NCI-H146 treated with DMSO at 0.1 percent for 48 hours (cell line): ENCODE measurements around the gene ANO2.

ENCODE experiments used
- DNase-seq: peaks from one replicate; lab custom pipeline; 2025; ENCODE audit not compliant: unreplicated experiment; lab: John Stamatoyannopoulos, UW

The ANO2 gene

GRCh38 chr12:5921027-5921909 lies 23.8 kb downstream of the ANO2 start:
- no peak for DNase-seq

DNA sequence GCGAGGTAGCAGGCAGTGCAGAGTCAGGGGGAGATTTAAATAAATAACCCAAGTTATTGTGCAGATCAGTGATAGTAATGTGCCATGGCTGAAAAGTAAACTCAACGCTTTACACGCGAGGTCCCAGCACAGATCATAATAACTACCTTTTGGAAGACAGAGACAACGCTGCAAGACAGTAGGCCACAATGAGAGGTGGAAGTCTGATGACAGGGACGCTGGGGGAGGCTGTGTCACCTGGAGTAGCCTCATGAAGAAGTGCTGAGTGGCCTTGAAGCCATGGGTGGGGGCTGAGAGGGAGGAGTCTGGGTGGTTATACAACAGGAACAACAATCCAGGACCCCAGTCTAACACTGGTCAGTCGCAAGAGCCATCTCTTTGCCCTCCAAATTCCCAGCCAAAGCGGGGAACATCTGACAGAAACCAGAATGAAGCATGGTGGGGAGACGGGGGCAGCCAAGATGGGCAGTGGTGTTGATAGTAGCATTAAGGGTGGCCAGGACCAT lies 28.2 kb downstream of the ANO2 start:
- DNase-seq, result no peak

DNA sequence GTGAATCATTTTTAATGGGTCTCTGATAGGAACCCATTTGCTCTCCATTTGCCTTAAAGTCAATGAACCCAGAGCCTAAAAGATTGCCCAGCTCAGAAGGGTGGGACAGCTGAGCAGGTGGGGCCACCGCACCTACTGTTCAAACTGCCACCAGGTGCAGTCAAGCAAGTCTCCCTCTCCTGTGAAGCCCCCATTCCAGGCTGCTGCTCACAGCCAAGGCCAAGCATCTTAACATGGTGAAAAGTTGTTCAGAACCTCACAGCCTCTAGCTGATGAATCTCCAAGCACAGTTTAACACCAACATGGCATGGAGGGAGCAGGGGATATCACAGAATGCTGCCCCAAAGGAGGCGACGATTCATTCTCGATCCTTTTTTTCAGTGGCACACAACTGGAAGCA lies 29.5 kb downstream of the ANO2 start:
- DNase-seq, result no peak

- DNase-seq, result no peak
These were observed 30.5 kb downstream of the ANO2 start for GRCh38 chr12:5914387-5915149.

GRCh38 chr12:5913387-5913786 lies 31.7 kb downstream of the ANO2 start:
- DNase-seq, result no peak

DNA sequence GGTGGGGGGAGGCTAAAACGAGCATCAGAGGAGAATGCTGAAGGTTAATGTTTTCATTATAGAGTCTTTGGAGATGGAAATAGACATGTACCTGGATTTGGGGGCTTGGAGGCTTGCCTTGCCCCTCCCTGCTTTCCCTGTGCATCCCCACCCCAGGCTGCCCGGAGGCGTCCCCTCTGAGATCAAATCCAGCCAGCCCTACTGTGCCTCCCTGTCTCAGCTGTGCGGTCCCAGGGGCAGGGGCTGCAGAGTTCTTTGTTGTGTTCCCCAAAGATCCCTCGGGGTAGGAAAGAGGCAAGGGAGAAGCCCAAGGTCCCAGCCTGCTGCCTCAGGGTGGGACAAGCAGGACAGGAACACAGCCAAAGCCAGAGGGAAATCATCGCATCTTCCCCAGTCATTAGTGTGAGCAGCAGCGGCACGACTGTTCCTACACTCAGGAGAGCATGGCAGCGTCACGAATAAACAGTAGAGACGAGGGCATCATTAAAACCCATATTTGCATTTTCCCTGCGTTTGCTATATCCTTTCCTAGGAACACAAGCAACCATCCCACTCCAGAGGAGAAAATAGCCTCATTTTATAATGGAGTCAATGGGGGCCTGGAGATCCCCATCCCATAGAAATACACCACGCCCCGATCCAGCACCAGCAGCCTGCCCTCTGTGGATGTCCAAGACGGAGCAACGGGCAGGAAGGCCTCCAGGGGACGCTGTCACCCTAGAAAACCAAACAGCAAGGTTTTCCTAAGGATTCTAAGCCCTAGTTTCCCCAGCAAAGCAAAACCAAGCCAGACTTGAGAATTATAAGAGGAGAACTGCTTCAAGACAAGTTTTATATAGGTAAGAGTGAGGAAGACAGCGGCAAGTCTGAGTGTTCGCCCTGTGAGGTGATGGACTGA lies 32.4 kb downstream of the ANO2 start:
- DNase-seq, result no peak

DNA sequence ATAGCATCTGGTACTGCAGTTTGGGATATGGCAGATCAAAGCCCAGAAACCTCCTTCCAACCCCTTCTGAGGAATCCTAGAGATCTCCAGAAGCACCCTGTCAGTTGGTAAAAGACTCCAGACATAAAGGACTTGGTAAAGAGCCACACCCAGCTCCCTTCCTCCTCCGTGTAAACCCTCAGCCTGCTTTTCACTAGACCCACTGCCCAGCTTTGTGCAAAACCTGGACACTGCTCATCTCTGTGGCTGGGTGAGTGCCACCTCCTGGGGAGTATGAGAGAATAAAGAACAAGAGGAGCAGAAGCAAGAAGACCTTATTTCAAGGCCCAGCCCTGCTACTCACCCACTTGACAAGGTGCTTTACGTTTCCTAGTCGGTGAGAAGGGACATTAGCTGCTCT lies 33.0 kb downstream of the ANO2 start:
- DNase-seq, result no peak

- DNase-seq, result no peak
These were observed 34.1 kb downstream of the ANO2 start for GRCh38 chr12:5910790-5911548.

DNA sequence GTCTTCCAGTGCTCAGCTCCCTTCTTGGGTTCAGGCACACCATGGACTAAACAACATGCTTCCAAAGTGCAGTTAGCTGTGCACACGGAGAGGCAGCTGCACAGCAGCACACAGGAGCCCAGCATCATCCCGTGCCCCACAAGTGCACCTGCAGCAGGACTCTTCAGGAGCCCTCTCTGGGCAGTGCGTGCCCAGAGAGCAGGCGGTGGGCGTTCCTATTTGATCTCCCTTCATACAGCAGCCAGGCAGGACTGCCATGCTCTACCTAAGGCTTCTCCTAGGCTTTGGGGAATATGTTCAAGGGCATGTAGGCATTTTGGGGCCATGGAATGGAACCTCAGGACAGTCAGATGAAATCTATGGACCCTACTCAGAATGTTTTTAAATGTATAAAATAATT lies 35.5 kb downstream of the ANO2 start:
- no peak for DNase-seq

GRCh38 chr12:5908251-5908650 lies 36.8 kb downstream of the ANO2 start:
- DNase-seq, result no peak

DNA sequence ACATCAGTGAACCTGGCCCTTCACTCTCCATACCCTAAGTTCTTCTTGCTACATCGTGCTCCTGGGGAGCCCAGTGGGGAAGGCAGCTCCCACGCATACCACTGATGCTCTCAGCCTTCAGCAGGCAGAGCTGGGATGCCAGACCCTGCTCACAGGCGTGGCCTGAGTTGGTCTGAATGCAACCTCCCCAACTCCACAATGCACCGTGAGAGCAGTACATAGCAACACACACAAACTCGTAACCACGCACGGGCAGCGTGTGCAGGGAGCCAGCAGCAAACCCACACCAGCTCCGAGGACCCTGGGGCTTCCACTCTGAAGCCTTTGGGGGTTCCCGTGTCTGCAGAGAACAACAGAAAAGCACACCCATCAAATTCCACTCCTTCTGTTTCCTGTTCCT lies 37.3 kb downstream of the ANO2 start:
- DNase-seq, result no peak

- DNase-seq, result no peak
These were observed 39.3 kb downstream of the ANO2 start for GRCh38 chr12:5905757-5906156.

- no peak for DNase-seq
These were observed 40.1 kb downstream of the ANO2 start for GRCh38 chr12:5904969-5905368.

DNA sequence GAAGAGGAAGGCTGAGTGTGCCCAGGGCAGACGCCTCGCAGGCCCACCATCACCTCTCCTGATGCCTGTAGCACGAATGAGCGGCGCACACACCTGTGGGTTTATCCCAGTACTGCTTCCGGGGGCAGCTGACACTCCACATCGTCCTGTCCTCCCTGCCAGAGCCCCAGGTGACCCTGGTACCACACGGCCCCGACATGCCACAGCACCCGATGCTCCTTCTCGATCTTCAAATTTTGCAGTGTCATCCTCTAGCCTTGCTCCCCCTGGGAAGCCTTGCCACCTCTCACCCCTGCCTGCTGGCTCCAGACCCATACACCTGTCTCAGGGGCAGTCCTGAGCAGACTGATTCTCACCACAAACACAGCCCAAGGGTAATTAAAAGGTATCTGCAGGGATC lies 40.6 kb downstream of the ANO2 start:
- DNase-seq, result no peak

GRCh38 chr12:5902736-5903135 lies 42.3 kb downstream of the ANO2 start:
- DNase-seq, result no peak

- no peak for DNase-seq
These were observed 43.6 kb downstream of the ANO2 start for GRCh38 chr12:5901416-5901815.

- DNase-seq, result no peak
These were observed 44.4 kb downstream of the ANO2 start for GRCh38 chr12:5900533-5901205.

DNA sequence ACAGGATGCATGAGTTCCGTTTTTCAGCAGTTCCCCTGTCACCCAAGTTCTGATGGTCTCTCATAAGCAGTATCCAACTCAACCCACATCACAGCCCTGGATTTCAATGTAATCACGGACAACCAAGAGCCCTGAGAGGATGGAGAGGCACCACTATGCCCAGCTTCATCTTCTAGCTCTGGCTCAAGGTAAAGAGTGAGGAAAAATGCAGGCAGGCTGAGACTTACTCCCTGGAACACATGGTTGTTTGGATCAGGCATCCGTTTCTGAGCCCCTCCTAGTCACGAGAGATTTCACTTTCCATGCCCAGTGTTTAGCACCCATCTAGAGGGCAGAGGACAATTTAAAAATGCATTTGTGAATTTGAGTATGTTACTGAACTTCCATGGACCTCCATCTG lies 45.0 kb downstream of the ANO2 start:
- DNase-seq, result no peak

DNA sequence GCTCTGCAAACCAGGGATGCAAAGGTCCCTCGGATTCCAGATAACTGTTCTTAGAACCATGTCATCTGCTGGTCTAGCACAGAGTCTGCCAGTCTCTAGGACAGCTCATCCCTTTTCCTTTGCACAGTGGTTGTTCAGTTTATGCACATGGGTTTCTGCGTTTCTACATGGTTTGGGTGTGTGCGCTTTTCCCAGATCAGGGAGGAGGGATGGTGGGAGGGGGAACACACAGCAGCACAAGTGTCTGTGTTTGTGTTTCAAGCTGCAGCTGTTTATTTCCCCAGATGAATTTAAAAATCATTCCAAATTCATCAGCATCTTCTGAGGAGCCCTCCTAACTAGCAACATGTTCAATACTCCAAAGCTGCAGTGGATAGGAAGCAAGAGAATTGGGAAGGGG lies 45.4 kb downstream of the ANO2 start:
- no peak for DNase-seq

DNA sequence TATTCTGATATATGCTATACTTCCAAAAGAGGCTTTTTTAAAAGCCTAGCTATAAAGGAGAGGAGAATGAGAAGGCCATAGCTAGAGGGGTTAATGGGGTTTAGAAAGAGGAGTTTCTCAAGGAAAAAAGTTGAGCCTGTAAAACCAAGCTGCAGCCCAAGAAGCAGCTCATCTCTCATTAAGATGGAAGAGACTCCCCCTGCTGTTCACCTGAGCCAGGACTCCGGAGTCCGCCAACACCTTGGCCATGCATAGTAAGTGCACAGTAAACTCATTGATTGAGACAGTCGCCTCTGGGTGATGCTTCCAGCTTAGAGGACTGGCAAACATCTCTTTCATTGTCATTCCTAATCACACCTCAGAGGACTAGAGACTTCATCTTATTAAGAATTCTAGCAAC lies 46.2 kb downstream of the ANO2 start:
- DNase-seq, result no peak
